ENCODE measurements around the gene NTRK1. TPM values are rescaled to one million over a fixed set of nuclear protein-coding genes. Genes with fewer than 3 reads are reported as not detected.

Gene NTRK1
- total RNA-seq, 1 donor from 2014 or later = not detected

- DNase-seq (ENCODE audit: low read depth) = no peak
- H3K36me3 ChIP-seq (ENCODE audit: control insufficient read depth, insufficient read depth, low read length) = no peaks in the 10 kb centered on the region
- H3K27me3 ChIP-seq (ENCODE audit: control insufficient read depth, insufficient read depth, low read length) = peaks cover 45% of the 10 kb centered on the region
- TF ChIP-seq, protein P1, sequence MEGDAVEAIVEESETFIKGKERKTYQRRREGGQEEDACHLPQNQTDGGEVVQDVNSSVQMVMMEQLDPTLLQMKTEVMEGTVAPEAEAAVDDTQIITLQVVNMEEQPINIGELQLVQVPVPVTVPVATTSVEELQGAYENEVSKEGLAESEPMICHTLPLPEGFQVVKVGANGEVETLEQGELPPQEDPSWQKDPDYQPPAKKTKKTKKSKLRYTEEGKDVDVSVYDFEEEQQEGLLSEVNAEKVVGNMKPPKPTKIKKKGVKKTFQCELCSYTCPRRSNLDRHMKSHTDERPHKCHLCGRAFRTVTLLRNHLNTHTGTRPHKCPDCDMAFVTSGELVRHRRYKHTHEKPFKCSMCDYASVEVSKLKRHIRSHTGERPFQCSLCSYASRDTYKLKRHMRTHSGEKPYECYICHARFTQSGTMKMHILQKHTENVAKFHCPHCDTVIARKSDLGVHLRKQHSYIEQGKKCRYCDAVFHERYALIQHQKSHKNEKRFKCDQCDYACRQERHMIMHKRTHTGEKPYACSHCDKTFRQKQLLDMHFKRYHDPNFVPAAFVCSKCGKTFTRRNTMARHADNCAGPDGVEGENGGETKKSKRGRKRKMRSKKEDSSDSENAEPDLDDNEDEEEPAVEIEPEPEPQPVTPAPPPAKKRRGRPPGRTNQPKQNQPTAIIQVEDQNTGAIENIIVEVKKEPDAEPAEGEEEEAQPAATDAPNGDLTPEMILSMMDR (IDR thresholded peaks at IDR 0.05; ENCODE audit: insufficient read depth, low read length, poor library complexity, severe bottlenecking) = no peak
- H3K4me3 ChIP-seq (ENCODE audit: low read depth, low read length) = no peak overlapping the region
Measured at GRCh38 chr1:156883919-156884318, 23.3 kb downstream of the NTRK1 start.

DNA sequence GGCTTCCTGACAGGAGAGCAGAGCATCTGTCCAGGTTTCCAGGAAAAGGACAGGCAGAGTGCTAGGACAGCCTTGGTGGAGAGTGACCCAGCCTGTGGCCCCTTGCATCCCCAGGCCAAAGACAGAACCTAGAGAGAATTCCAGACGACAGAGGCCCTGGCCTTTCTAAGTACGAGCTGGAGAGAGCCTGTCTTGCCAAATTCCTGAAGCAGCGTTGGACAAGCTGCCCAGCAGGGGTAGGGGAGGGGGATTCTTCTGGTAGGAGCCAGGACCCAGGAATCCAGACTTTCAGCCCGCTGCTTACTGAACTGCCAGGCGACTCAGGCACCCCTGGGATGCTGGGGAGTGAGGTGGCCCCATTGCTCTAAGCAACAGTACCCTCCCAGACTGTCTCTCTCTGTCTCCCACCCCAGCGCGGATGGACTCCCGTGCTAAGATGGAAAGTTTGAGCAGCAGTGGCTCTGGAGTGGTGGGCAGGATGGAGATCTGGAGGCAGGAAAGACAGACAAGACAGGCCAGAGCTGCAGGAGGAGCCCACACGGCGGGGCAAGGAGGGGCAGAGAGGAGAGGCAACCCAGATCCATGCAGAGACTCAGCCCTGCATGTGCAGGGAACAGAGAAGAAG lies 24.0 kb downstream of the NTRK1 start:
- Histone ChIP-seq H3K36me3 (ENCODE audit: control insufficient read depth, insufficient read depth, low read length) (no peaks in the 10 kb centered on the region), H3K27me3 (ENCODE audit: control insufficient read depth, insufficient read depth, low read length) (peaks cover 44% of the 10 kb centered on the region), H3K4me3 (ENCODE audit: low read depth, low read length) (no peak overlapping the region)
- TF ChIP-seq, protein P1 (IDR thresholded peaks at IDR 0.05; ENCODE audit: insufficient read depth, low read length, poor library complexity, severe bottlenecking) = no peak
- no peak for DNase-seq (ENCODE audit: low read depth)

DNA sequence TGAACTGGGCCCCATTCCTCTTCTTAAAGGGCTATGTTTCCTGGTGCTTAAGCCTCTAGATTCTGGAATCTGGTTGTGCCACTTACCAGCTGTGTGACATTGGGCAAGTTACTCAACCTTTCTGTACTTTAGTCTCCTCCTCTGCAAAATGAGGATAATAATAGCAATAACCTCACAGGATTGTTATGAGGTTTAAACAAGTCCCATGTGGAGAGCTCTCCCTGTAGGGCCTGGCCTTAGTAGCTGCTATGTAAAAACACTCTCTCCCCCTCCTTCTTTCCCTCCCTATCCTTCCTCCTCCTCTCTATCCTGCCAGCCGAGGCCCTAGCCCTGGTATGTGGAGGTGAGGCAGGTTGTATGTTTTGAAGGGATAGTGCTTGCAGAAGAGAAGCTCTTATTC lies 24.6 kb downstream of the NTRK1 start:
- Histone ChIP-seq H3K36me3 (ENCODE audit: control insufficient read depth, insufficient read depth, low read length) (no peaks in the 10 kb centered on the region), H3K4me3 (ENCODE audit: low read depth, low read length) (no peak overlapping the region), H3K27me3 (ENCODE audit: control insufficient read depth, insufficient read depth, low read length) (peaks cover 38% of the 10 kb centered on the region)
- DNase-seq (ENCODE audit: low read depth) = no peak
- TF ChIP-seq, protein P1 (IDR thresholded peaks at IDR 0.05; ENCODE audit: insufficient read depth, low read length, poor library complexity, severe bottlenecking) = no peak

- no peak overlapping the region for H3K4me3 ChIP-seq (ENCODE audit: low read depth, low read length)
- TF ChIP-seq, protein P1 (IDR thresholded peaks at IDR 0.05; ENCODE audit: insufficient read depth, low read length, poor library complexity, severe bottlenecking) = no peak
- peaks cover 36% of the 10 kb centered on the region for H3K27me3 ChIP-seq (ENCODE audit: control insufficient read depth, insufficient read depth, low read length)
- DNase-seq (ENCODE audit: low read depth) = no peak
- no peaks in the 10 kb centered on the region for H3K36me3 ChIP-seq (ENCODE audit: control insufficient read depth, insufficient read depth, low read length)
Measured at GRCh38 chr1:156885880-156886355, 25.3 kb downstream of the NTRK1 start.

DNA sequence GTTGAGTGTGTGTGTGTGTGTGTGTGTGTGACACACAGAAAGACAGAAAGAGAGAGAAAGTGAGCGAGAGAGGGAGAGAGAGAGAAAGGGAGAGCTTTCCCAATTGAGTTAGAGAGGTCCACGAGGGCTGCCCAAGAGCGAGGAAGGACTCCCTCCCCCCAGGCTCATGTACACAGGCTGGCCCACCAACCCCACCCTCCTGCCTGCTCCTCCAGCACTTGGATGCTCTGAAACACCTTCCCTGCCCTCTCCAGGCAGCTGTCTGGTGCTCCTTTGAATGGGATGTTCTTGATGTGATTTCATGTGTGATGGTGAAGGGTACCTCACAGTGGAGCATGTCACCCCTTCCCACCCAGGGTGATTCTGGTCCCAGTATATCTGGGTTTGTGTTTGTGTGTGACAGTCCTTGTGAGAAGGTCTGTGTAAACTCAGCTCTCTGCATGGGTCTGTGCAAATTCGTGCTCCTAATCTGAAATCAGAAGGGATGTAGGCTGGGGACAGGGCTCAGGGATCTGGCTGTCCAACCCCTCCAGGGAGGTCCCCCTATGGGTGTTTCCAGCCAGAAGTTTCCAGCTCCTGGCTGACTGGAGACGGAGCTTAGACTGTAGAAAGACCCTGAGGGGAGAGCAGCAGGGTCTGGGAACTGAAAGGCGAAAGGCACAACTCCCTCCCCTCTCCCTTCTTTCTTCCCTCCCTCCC lies 26.1 kb downstream of the NTRK1 start:
- Histone ChIP-seq H3K27me3 (ENCODE audit: control insufficient read depth, insufficient read depth, low read length) (peaks cover 31% of the 10 kb centered on the region), H3K4me3 (ENCODE audit: low read depth, low read length) (no peak overlapping the region), H3K36me3 (ENCODE audit: control insufficient read depth, insufficient read depth, low read length) (no peaks in the 10 kb centered on the region)
- DNase-seq (ENCODE audit: low read depth) = no peak
- TF ChIP-seq, protein P1 (IDR thresholded peaks at IDR 0.05; ENCODE audit: insufficient read depth, low read length, poor library complexity, severe bottlenecking) = no peak

All from kidney epithelial cell (primary cell).